Muscle of leg (tissue), 11 donors: Measurements from ENCODE around the gene ZNF764. TPM values are rescaled to one million over a fixed set of nuclear protein-coding genes. Genes with fewer than 3 reads are reported as not detected.

ENCODE experiments used
- DNase-seq: peaks from one replicate; pipeline ENCODE4 v3.0.0; 2013
- H3K27ac ChIP-seq: one replicate; pipeline ENCODE4 v1.5.1; 2013; ENCODE audit warnings: mild to moderate bottlenecking, low read length, control low read depth
- H3K27me3 ChIP-seq: one replicate; pipeline ENCODE4 v1.6.1; 2013; ENCODE audit warnings: low read length; ENCODE audit not compliant: control insufficient read depth, insufficient read depth
- H3K36me3 ChIP-seq: one replicate; pipeline ENCODE4 v1.6.1; 2013; ENCODE audit warnings: low read length; ENCODE audit not compliant: control insufficient read depth, insufficient read depth
- H3K4me1 ChIP-seq: one replicate; pipeline ENCODE4 v1.6.1; 2013; ENCODE audit warnings: low read length; ENCODE audit not compliant: control insufficient read depth, insufficient read depth
- H3K4me3 ChIP-seq: one replicate; pipeline ENCODE4 v1.5.1; 2013; ENCODE audit warnings: low read length, control low read depth
- H3K9me3 ChIP-seq: replicated peaks from 2 replicates; pipeline ENCODE4 v1.6.1; 2013; ENCODE audit warnings: low read depth, low read length; ENCODE audit not compliant: control insufficient read depth
- WGBS: methylation state at CpG from one replicate; pipeline ENCODE4 v1.1.5; 2013; ENCODE audit warnings: missing lambda C conversion rate; ENCODE audit not compliant: insufficient coverage; 5-methylcytosine and 5-hydroxymethylcytosine counted together
- polyA plus RNA-seq, 8 donors: library from polyadenylated mRNA; unstranded; fragments of 120-200 nt; gene quantifications; one replicate each; pipeline versions ENCODE4 v1.2.1 to v1.2.3, GENCODE V29; 2013; ENCODE audit warnings: inconsistent platforms in 1 of 8, low replicate concordance in 1 of 8; ENCODE audit not compliant: insufficient read length in 8 of 8, insufficient read depth in 1 of 8
- total RNA-seq: library from RNA; stranded (reverse); fragments of 120-200 nt; gene quantifications from one replicate; pipeline ENCODE4 v1.2.4, GENCODE V29; 2013

The ZNF764 gene
- total and polyA plus RNA-seq, 9 donors, result 5.2 to 9.7 (median 7.9) TPM

DNA sequence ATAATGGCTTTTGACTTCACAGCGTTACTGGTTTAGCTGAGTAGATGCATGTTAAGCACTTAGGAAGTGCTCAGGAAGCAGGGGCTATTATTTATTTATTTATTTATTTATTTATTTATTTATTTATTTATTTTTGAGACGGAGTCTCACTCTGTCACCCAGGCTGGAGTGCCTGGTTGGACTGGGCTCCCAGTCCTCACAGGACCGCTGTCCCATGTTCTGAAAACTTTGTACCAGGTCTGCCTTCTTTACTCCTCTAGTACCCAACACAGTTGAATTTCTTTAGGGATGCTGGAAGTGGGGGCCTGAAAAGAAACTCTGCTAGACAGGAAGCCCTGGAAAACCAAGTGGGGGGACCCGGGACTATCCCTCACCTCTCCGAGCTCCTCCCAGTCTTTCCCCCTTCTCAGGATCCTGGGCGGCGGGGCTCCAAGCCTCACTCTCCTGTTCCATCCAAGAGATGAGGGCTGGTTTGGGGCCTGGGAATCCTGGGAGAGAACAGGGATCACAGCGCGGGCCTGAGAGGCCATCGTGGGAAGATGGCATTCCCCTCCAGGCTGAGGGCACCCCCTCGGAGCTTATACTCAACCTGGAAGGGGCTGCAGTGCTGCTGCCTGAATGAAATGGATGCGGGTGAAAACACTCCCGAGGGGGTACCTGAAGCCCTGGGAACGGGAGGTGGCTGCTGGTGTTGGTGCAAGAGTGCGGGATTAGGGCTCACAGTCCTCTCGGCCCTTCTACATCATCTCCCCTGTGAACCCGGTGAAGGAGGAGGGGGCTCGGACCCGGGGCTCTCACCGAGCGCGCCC is 12.7 kb upstream of the ZNF764 start:
- H3K4me3 ChIP-seq, result peak overlapping the region; percentile 82
- H3K9me3 ChIP-seq, result no peaks in the 10 kb centered on the region
- H3K27ac ChIP-seq, result peak overlapping the region; percentile 99
- no peaks in the 10 kb centered on the region for H3K27me3 ChIP-seq
- 0% methylated on average over 5 of the region's 22 CpGs for WGBS
- DNase-seq, result peak; percentile 72
- peaks cover 9% of the 10 kb centered on the region for H3K36me3 ChIP-seq
- H3K4me1 ChIP-seq, result peaks cover 23% of the 10 kb centered on the region

DNA sequence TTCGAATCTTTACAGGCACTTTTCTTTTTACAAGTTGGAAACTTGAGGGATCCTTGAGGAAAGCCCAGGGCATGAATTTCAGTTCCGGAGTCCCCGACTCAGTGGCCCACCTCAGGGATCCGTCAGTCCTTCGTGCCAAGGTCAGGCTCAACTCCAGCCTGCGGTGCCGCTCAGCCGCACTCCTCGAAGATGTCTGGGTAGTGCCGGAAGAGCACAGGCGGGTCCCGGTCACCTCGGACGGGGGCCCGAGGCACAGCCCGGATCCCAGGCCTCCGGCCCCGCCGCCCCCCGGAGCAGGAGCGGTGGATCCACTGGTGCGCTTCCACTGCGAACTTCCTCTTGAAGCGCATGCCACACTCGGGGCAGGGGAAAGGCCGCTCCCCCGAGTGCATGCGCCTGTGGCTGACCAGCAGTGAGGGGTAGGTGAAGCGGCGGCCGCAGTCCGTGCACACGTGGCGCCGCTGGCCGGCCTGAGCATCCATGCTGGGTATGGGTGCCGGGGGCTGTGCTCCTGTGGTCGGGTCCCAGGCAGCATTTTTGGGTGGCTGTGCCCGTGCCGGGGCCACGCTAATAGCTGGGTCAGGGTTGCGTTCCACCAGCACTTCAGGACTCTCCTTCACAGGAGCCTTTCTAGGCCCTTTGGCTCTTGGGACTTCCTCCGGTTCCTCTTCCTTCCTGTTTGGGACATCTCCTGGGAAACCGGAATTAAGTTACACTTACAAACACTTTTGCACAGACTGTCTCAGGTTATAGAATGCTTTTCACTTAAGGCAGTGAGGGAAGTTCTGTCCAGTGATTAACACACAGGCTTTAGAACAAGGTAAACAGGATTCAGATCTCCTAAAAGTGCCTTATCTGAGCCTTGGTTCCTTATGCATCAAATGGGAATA is 11.8 kb upstream of the ZNF764 start:
- H3K36me3 ChIP-seq, result peaks cover 9% of the 10 kb centered on the region
- WGBS, result 86% methylated on average over 41 of the region's 44 CpGs
- no peaks in the 10 kb centered on the region for H3K27me3 ChIP-seq
- peaks cover 23% of the 10 kb centered on the region for H3K4me1 ChIP-seq
- peak overlapping the region; percentile 99 for H3K27ac ChIP-seq
- H3K9me3 ChIP-seq, result no peaks in the 10 kb centered on the region
- no peak overlapping the region for H3K4me3 ChIP-seq
- no peak for DNase-seq

DNA sequence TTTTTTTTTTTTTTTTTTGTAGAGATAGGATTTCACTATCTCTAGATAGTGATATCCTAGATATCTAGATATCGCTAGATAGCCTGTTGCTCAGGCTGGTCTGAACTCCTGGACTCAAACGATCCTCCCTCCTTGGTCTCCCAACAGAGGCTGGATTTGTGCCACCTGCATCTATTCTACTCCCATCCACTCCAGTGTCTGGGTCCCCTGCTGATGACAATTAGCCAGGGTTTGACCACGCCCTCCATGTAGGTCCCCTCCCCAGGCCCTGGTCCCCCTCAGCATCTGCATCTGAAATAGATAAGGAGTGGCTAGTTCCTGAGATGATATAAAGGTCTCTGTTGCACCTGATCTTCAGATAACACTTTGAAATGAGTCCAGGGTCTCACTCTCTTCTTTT is 11.1 kb upstream of the ZNF764 start:
- H3K27ac ChIP-seq, result no peak overlapping the region
- H3K27me3 ChIP-seq, result no peaks in the 10 kb centered on the region
- H3K4me3 ChIP-seq, result no peak overlapping the region
- no peaks in the 10 kb centered on the region for H3K9me3 ChIP-seq
- peaks cover 9% of the 10 kb centered on the region for H3K36me3 ChIP-seq
- peaks cover 23% of the 10 kb centered on the region for H3K4me1 ChIP-seq
- no CpG with 5 or more reads among the region's 3 CpGs for WGBS
- no peak for DNase-seq

DNA sequence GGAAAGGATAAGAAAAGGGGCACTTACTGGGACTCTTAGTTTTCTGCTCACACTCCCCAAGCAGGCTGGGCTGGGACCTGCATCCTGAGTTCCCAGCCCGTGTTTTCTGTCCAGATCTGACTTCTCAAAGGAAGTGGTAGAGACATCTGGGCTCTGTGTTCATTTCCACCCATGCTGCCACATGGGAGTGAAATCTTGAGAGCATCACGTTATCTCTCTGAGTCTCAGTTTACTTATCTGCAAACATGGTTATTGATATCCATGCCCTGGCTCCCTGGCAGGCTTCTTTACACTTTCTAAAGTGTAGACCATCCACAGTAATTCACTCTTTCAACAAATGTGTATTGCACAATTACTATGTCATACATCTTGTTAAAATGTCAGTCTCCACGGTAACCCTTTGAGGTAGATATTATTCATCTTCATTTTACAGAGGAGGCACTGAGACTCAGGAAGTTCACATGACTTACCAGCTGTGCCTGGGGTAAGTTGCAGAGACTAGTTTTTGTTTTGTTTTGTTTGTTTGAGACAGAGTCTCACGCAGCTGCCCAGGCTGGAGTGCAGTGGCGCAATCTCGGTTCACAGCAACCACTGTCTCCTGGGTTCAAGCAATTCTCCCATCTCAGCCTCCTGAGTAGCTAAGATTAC is 9.9 kb upstream of the ZNF764 start:
- DNase-seq, result no peak
- 40% methylated on average over 1 of the region's 6 CpGs for WGBS
- no peak overlapping the region for H3K27ac ChIP-seq
- no peak overlapping the region for H3K4me3 ChIP-seq
- no peaks in the 10 kb centered on the region for H3K27me3 ChIP-seq
- no peaks in the 10 kb centered on the region for H3K9me3 ChIP-seq
- H3K36me3 ChIP-seq, result peaks cover 9% of the 10 kb centered on the region
- H3K4me1 ChIP-seq, result peaks cover 23% of the 10 kb centered on the region

DNA sequence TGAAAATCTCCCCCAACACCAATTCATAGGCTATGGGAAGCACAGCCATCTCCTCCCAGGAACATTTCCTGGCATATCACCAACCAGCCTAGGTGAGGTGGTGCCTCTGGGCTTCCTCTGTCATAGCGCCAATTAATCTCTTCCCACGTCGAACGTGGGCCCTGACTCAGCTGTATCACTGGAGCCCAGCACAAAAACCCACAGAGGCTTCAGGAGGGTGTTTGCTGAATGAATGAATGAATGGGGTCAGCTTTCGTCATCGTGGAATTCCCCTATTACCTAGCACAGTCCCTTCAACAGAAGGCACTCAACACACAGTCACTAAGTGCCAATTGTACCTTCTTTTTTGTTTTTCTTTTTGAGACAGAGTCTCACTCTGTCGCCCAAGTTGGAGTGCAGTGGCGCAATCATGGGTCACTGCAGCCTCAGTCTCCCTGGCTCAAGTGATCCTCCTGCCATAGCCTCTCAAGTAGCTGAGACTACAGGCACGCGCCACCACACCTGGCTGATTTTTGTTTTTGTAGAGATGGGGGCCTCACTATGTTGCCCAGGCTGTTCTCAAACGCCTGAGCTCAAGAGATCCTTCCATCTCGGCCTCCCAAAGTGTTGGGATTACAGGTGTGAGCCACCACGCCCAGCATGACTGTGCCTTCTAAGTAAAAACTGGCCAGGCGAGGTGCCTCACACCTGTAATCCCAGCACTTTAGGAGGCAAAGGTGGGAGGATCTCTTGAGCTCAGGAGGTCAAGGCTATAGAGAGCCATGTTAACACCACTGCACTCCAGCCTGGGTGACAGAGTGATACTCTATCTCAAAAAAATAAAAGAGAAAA is 9.2 kb upstream of the ZNF764 start:
- Histone ChIP-seq H3K36me3 (peaks cover 9% of the 10 kb centered on the region), H3K4me1 (peaks cover 19% of the 10 kb centered on the region), H3K4me3 (no peak overlapping the region), H3K27ac (no peak overlapping the region), H3K9me3 (no peaks in the 10 kb centered on the region), H3K27me3 (no peaks in the 10 kb centered on the region)
- 95% methylated on average over 8 of the region's 14 CpGs for WGBS
- DNase-seq, result no peak

DNA sequence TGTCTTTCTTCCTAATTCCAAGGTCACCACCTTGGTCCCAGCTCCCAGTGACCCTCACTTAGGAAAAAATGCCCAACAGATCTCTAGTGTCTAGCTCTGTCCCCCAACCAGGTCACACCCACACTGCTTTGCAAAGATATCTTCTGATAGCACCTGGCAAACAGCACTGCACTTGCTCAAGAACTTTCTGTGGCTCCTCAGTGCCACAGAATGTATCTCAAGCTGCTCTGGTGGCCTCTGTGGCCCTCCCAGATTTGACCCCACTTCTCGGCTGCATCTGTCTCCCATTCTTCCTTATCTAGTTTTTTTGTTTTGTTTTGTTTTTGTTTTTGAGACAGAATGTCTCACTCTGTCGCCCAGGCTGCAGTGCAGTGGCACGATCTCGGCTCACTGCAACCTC is 8.4 kb upstream of the ZNF764 start:
- no peak overlapping the region for H3K27ac ChIP-seq
- WGBS, result no CpG with 5 or more reads among the region's 4 CpGs
- no peaks in the 10 kb centered on the region for H3K9me3 ChIP-seq
- H3K4me1 ChIP-seq, result peaks cover 15% of the 10 kb centered on the region
- H3K4me3 ChIP-seq, result no peak overlapping the region
- no peak for DNase-seq
- H3K36me3 ChIP-seq, result peaks cover 9% of the 10 kb centered on the region
- H3K27me3 ChIP-seq, result no peaks in the 10 kb centered on the region

DNA sequence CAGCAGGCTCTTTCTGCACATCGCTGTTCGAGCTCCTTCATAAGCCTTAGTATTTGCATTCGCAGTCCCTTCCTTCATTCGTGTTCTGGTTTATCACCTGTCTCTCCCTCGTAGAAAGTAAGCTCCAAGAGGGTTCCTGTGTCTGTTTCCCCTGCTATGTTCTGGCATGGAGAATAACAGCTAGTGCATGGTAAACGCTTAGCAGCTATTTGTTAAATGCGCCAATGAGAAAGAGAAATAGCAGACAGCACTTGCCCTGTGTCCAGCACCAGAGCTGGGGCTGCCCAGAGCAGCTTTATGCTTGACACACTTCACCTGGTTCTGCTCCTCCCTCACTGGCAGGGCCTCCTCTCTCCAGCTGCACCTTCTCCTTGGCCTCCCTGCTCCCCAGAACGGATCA is 7.8 kb upstream of the ZNF764 start:
- DNase-seq, result no peak
- Histone ChIP-seq H3K27me3 (no peaks in the 10 kb centered on the region), H3K9me3 (no peaks in the 10 kb centered on the region), H3K36me3 (peaks cover 9% of the 10 kb centered on the region), H3K27ac (no peak overlapping the region), H3K4me1 (peaks cover 16% of the 10 kb centered on the region), H3K4me3 (no peak overlapping the region)
- 56% methylated on average over 8 of the region's 8 CpGs for WGBS

DNA sequence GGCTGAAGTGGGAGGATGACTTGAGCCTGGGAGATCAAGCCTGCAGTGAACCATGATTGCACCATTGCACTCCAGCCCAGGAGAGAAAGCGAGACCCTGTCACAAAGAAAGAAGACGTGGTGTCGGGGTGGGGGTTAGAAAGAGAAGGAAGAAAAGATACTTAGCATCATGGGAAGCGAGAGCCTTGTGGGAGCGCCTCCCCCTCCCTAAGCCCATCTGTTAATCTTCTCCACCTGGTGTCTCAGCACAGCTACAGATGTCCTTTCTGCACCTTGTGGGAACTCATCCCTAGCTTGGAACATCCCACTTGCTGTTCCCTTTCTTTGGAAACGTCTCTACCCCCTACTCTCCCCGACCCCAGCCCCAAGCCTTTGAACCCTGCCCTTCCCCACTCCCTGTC is 7.4 kb upstream of the ZNF764 start:
- peaks cover 12% of the 10 kb centered on the region for H3K4me1 ChIP-seq
- no peak for DNase-seq
- H3K27ac ChIP-seq, result no peak overlapping the region
- H3K27me3 ChIP-seq, result no peaks in the 10 kb centered on the region
- peaks cover 9% of the 10 kb centered on the region for H3K36me3 ChIP-seq
- H3K4me3 ChIP-seq, result no peak overlapping the region
- H3K9me3 ChIP-seq, result no peaks in the 10 kb centered on the region
- 29% methylated on average over 4 of the region's 7 CpGs for WGBS

DNA sequence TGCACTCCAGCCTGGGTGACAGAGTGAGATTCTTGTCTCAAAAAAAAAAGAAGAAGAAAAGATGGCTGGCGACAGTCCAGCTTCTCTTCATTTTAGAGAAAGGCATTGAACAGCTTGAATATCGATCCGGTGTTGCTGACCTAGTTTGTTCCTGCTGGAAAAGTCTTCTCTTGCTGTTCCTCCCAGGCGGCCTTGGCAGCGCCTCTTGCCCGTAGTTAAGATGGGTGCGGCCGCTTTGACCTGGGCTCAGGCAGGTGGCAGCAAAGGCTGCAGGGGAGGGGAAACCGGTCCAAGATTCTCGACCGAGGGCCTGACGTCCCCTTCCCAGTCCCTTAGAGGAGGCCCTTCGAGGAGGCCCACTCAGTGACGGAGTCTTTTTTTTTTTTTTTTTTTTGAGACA is 3.8 kb upstream of the ZNF764 start:
- Histone ChIP-seq H3K27ac (no peak overlapping the region), H3K36me3 (no peaks in the 10 kb centered on the region), H3K4me3 (no peak overlapping the region), H3K9me3 (no peaks in the 10 kb centered on the region), H3K4me1 (peaks cover 13% of the 10 kb centered on the region), H3K27me3 (no peaks in the 10 kb centered on the region)
- 91% methylated on average over 8 of the region's 14 CpGs for WGBS
- DNase-seq, result no peak
